ENCODE results near the gene KIDINS220. TPM values are rescaled to one million over a fixed set of nuclear protein-coding genes. Genes with fewer than 3 reads are reported as not detected.

KIDINS220 gene
- total and polyA plus RNA-seq, 2 donors (not counting 1 experiment from before 2014, with no cell fraction given) = 58.0 to 110 TPM

DNA sequence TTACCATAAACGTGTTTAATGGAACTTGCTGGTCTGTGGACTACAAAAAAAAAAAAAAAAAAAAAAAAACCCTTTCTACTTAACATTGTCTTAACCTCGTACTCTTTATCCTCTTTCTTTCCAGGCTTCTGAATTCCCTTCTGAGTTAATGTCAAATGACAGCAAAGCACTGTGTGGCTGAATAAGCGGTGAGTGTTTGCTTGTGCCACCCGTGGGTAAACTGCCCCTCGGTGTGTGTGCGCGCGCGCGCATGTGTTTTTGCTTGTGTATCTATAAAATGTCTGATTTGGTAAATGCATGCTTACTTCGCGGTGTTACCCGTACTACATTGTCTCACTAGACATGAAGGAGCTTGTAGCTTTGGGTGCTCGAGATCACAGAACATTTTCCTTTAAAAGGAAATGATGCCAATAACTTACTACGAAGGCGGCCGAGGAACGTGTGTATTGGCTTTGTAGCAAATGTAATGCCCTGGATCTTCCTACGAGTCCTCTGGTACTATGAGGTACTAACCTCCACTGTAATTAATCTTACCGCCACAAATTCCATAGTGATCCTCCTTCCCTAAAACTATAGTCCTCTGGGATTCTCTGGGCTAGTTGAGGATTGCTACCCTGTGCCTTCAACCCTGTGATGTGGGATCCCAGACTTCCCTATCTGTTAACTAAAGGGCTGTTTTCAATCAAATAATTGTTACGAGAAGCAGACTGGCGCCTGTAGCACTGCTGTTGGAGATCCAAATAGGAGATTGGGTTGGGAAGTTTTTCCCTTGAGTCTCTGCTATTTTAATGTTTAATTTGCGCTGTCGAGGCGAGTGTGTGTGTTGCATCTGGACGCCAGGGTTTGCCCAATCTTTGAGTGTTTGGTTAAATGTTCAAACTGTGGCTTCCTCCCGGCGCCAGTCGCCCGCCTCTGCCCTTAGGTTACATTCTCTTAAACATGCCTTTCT lies 154.4 kb downstream of the KIDINS220 start:
- no peak overlapping the region for H2AFZ ChIP-seq (ENCODE audit: low read length)
- DNase-seq (ENCODE audit: low read depth in 2 of 2) = peak; percentile 50 to 80
- H3K4me1 ChIP-seq (ENCODE audit: control insufficient read depth, extremely low read depth, insufficient read depth, low read length) = peaks cover 10% of the 10 kb centered on the region

GRCh38 chr2:8681786-8682692 lies 155.4 kb downstream of the KIDINS220 start, which contains the start of gene ID2:
Gene ID2 (plus strand): TSS chr2:8682056. CDS start chr2:8682166, 110 bp downstream.
- Histone ChIP-seq H3K79me2 (ENCODE audit: control insufficient read depth, insufficient read depth, low read length) (peaks cover 19% of the 10 kb centered on the region), H3K4me1 (ENCODE audit: control insufficient read depth, extremely low read depth, insufficient read depth, low read length) (peaks cover 18% of the 10 kb centered on the region), H2AFZ (ENCODE audit: low read length) (peak within 1 kb of the TSS; percentile 76), H3K9me3 (ENCODE audit: control insufficient read depth, insufficient read depth, low read depth, low read length) (no peaks in the 10 kb centered on the region), H3K4me3 (replicated peaks in 1 of 4; ENCODE audit: control extremely low read depth in 1 of 4, insufficient read depth in 1 of 4, low read depth in 3 of 4, low read length in 4 of 4) (peak within 1 kb of the TSS; percentile 60 to 95 (median 84)), H3K27ac (ENCODE audit: insufficient read depth, low read length) (peak within 1 kb of the TSS; percentile 96), H3K9ac (ENCODE audit: insufficient read depth, low read length) (peak within 1 kb of the TSS; percentile 69), H3K36me3 (ENCODE audit: control insufficient read depth, insufficient read depth, low read length) (no peaks in the 10 kb centered on the region), H3K27me3 (ENCODE audit: control insufficient read depth, insufficient read depth, low read length) (no peaks in the 10 kb centered on the region), H3K4me2 (ENCODE audit: extremely low read depth, insufficient read depth, low read length) (peak within 1 kb of the TSS; percentile 88), H4K20me1 (ENCODE audit: control insufficient read depth, extremely low read depth, insufficient read depth, low read length) (no peaks in the 10 kb centered on the region)
- TF ChIP-seq EZH2 (IDR thresholded peaks at IDR 0.05; ENCODE audit: low read length, missing control alignments) (no peak), CTCF (conservative IDR thresholded peaks at IDR 0.05 in 1 of 2, IDR thresholded peaks at IDR 0.05 in 1 of 2; ENCODE audit: low read depth in 1 of 2, low read length in 2 of 2) (no peak)
- DNase-seq (ENCODE audit: low read depth in 2 of 2) = peak; percentile 98

More for the DNA sequence above, 154.4 kb downstream of the KIDINS220 start:
- Histone ChIP-seq H3K4me3 (replicated peaks in 1 of 4; ENCODE audit: control extremely low read depth in 1 of 4, insufficient read depth in 1 of 4, low read depth in 3 of 4, low read length in 4 of 4) (peak overlapping the region; percentile 60 to 95 (median 84)), H4K20me1 (ENCODE audit: control insufficient read depth, extremely low read depth, insufficient read depth, low read length) (no peaks in the 10 kb centered on the region), H3K9ac (ENCODE audit: insufficient read depth, low read length) (peak overlapping the region; percentile 69), H3K27ac (ENCODE audit: insufficient read depth, low read length) (peak overlapping the region; percentile 76), H3K4me2 (ENCODE audit: extremely low read depth, insufficient read depth, low read length) (peak overlapping the region; percentile 53), H3K36me3 (ENCODE audit: control insufficient read depth, insufficient read depth, low read length) (no peaks in the 10 kb centered on the region), H3K27me3 (ENCODE audit: control insufficient read depth, insufficient read depth, low read length) (no peaks in the 10 kb centered on the region), H3K79me2 (ENCODE audit: control insufficient read depth, insufficient read depth, low read length) (peaks cover 19% of the 10 kb centered on the region), H3K9me3 (ENCODE audit: control insufficient read depth, insufficient read depth, low read depth, low read length) (no peaks in the 10 kb centered on the region)
- TF ChIP-seq CTCF (conservative IDR thresholded peaks at IDR 0.05 in 1 of 2, IDR thresholded peaks at IDR 0.05 in 1 of 2; ENCODE audit: low read depth in 1 of 2, low read length in 2 of 2) (no peak), EZH2 (IDR thresholded peaks at IDR 0.05; ENCODE audit: low read length, missing control alignments) (no peak)
